ENCODE data around the gene LDLRAD4.

The LDLRAD4 gene

GRCh38 chr18:13455960-13456481 lies 237.5 kb downstream of the LDLRAD4 start:
- no peak overlapping the region for H3K4me3 ChIP-seq (ENCODE audit: low read depth in 1 of 5, low read length in 5 of 5)
- H3K36me3 ChIP-seq (ENCODE audit: control insufficient read depth in 5 of 5, insufficient read depth in 5 of 5, low read length in 5 of 5) = no peaks in the 10 kb centered on the region
- H3K9ac ChIP-seq (ENCODE audit: low read length in 5 of 5) = no peak overlapping the region
- H3K9me3 ChIP-seq (ENCODE audit: control insufficient read depth in 5 of 5, low read length in 5 of 5) = peaks cover 0 to 7% (median 0%) of the 10 kb centered on the region in 5 donors
- no peak overlapping the region for H3K27ac ChIP-seq (ENCODE audit: low read depth, low read length)
- H3K4me1 ChIP-seq (ENCODE audit: control insufficient read depth in 5 of 5, insufficient read depth in 5 of 5, low read length in 5 of 5) = peaks cover 5 to 22% (median 19%) of the 10 kb centered on the region in 5 donors
- no peaks in the 10 kb centered on the region for H3K27me3 ChIP-seq (ENCODE audit: control insufficient read depth in 5 of 5, insufficient read depth in 4 of 5, low read length in 5 of 5)

- H3K9me3 ChIP-seq (ENCODE audit: control insufficient read depth in 5 of 5, low read length in 5 of 5) = peaks cover 0 to 7% (median 0%) of the 10 kb centered on the region in 5 donors
- no peak overlapping the region for H3K27ac ChIP-seq (ENCODE audit: low read depth, low read length)
- H3K4me1 ChIP-seq (ENCODE audit: control insufficient read depth in 5 of 5, insufficient read depth in 5 of 5, low read length in 5 of 5) = peaks cover 0 to 16% (median 12%) of the 10 kb centered on the region in 5 donors
- no peak overlapping the region for H3K9ac ChIP-seq (ENCODE audit: low read length in 5 of 5)
- no peaks in the 10 kb centered on the region for H3K36me3 ChIP-seq (ENCODE audit: control insufficient read depth in 5 of 5, insufficient read depth in 5 of 5, low read length in 5 of 5)
- no peak overlapping the region for H3K4me3 ChIP-seq (ENCODE audit: low read depth in 1 of 5, low read length in 5 of 5)
- no peaks in the 10 kb centered on the region for H3K27me3 ChIP-seq (ENCODE audit: control insufficient read depth in 5 of 5, insufficient read depth in 4 of 5, low read length in 5 of 5)
These were observed 238.2 kb downstream of the LDLRAD4 start for GRCh38 chr18:13456736-13457271.

GRCh38 chr18:13457327-13457726 lies 238.8 kb downstream of the LDLRAD4 start:
- peaks cover 0 to 16% (median 7%) of the 10 kb centered on the region in 5 donors for H3K4me1 ChIP-seq (ENCODE audit: control insufficient read depth in 5 of 5, insufficient read depth in 5 of 5, low read length in 5 of 5)
- H3K9ac ChIP-seq (ENCODE audit: low read length in 5 of 5) = no peak overlapping the region
- peaks cover 0 to 7% (median 0%) of the 10 kb centered on the region in 5 donors for H3K9me3 ChIP-seq (ENCODE audit: control insufficient read depth in 5 of 5, low read length in 5 of 5)
- no peak overlapping the region for H3K27ac ChIP-seq (ENCODE audit: low read depth, low read length)
- H3K4me3 ChIP-seq (ENCODE audit: low read depth in 1 of 5, low read length in 5 of 5) = no peak overlapping the region
- H3K27me3 ChIP-seq (ENCODE audit: control insufficient read depth in 5 of 5, insufficient read depth in 4 of 5, low read length in 5 of 5) = no peaks in the 10 kb centered on the region
- no peaks in the 10 kb centered on the region for H3K36me3 ChIP-seq (ENCODE audit: control insufficient read depth in 5 of 5, insufficient read depth in 5 of 5, low read length in 5 of 5)

- H3K27ac ChIP-seq (ENCODE audit: low read depth, low read length) = no peak overlapping the region
These were observed 242.4 kb downstream of the LDLRAD4 start for GRCh38 chr18:13460946-13461345.

GRCh38 chr18:13461469-13461868 lies 242.9 kb downstream of the LDLRAD4 start:
- no peak overlapping the region for H3K4me3 ChIP-seq (ENCODE audit: low read depth in 1 of 5, low read length in 5 of 5)
- no peak overlapping the region for H3K9ac ChIP-seq (ENCODE audit: low read length in 5 of 5)
- peaks cover 0 to 7% (median 0%) of the 10 kb centered on the region in 5 donors for H3K9me3 ChIP-seq (ENCODE audit: control insufficient read depth in 5 of 5, low read length in 5 of 5)
- H3K36me3 ChIP-seq (ENCODE audit: control insufficient read depth in 5 of 5, insufficient read depth in 5 of 5, low read length in 5 of 5) = no peaks in the 10 kb centered on the region
- H3K27ac ChIP-seq (ENCODE audit: low read depth, low read length) = no peak overlapping the region
- peaks cover 2 to 43% (median 17%) of the 10 kb centered on the region in 5 donors for H3K4me1 ChIP-seq (ENCODE audit: control insufficient read depth in 5 of 5, insufficient read depth in 5 of 5, low read length in 5 of 5)
- H3K27me3 ChIP-seq (ENCODE audit: control insufficient read depth in 5 of 5, insufficient read depth in 4 of 5, low read length in 5 of 5) = no peaks in the 10 kb centered on the region

More at GRCh38 chr18:13460946-13461345, 242.4 kb downstream of the LDLRAD4 start:
- no peaks in the 10 kb centered on the region for H3K36me3 ChIP-seq (ENCODE audit: control insufficient read depth in 5 of 5, insufficient read depth in 5 of 5, low read length in 5 of 5)
- no peaks in the 10 kb centered on the region for H3K27me3 ChIP-seq (ENCODE audit: control insufficient read depth in 5 of 5, insufficient read depth in 4 of 5, low read length in 5 of 5)
- peaks cover 0 to 7% (median 0%) of the 10 kb centered on the region in 5 donors for H3K9me3 ChIP-seq (ENCODE audit: control insufficient read depth in 5 of 5, low read length in 5 of 5)
- no peak overlapping the region for H3K9ac ChIP-seq (ENCODE audit: low read length in 5 of 5)
- H3K4me1 ChIP-seq (ENCODE audit: control insufficient read depth in 5 of 5, insufficient read depth in 5 of 5, low read length in 5 of 5) = peaks cover 2 to 42% (median 21%) of the 10 kb centered on the region in 5 donors
- no peak overlapping the region for H3K4me3 ChIP-seq (ENCODE audit: low read depth in 1 of 5, low read length in 5 of 5)

GRCh38 chr18:13461936-13462335 lies 243.4 kb downstream of the LDLRAD4 start:
- Histone ChIP-seq H3K27me3 (ENCODE audit: control insufficient read depth in 5 of 5, insufficient read depth in 4 of 5, low read length in 5 of 5) (no peaks in the 10 kb centered on the region), H3K9ac (ENCODE audit: low read length in 5 of 5) (no peak overlapping the region), H3K4me3 (ENCODE audit: low read depth in 1 of 5, low read length in 5 of 5) (no peak overlapping the region), H3K4me1 (ENCODE audit: control insufficient read depth in 5 of 5, insufficient read depth in 5 of 5, low read length in 5 of 5) (peaks cover 2 to 43% (median 17%) of the 10 kb centered on the region in 5 donors), H3K27ac (ENCODE audit: low read depth, low read length) (no peak overlapping the region), H3K36me3 (ENCODE audit: control insufficient read depth in 5 of 5, insufficient read depth in 5 of 5, low read length in 5 of 5) (no peaks in the 10 kb centered on the region), H3K9me3 (ENCODE audit: control insufficient read depth in 5 of 5, low read length in 5 of 5) (peaks cover 0 to 7% (median 0%) of the 10 kb centered on the region in 5 donors)

GRCh38 chr18:13462686-13463085 lies 244.1 kb downstream of the LDLRAD4 start:
- Histone ChIP-seq H3K27ac (ENCODE audit: low read depth, low read length) (no peak overlapping the region), H3K9me3 (ENCODE audit: control insufficient read depth in 5 of 5, low read length in 5 of 5) (peaks cover 0 to 7% (median 0%) of the 10 kb centered on the region in 5 donors), H3K9ac (ENCODE audit: low read length in 5 of 5) (no peak overlapping the region), H3K27me3 (ENCODE audit: control insufficient read depth in 5 of 5, insufficient read depth in 4 of 5, low read length in 5 of 5) (no peaks in the 10 kb centered on the region), H3K4me1 (ENCODE audit: control insufficient read depth in 5 of 5, insufficient read depth in 5 of 5, low read length in 5 of 5) (peaks cover 2 to 43% (median 17%) of the 10 kb centered on the region in 5 donors), H3K36me3 (ENCODE audit: control insufficient read depth in 5 of 5, insufficient read depth in 5 of 5, low read length in 5 of 5) (no peaks in the 10 kb centered on the region), H3K4me3 (ENCODE audit: low read depth in 1 of 5, low read length in 5 of 5) (no peak overlapping the region)

GRCh38 chr18:13463526-13464210 lies 245.1 kb downstream of the LDLRAD4 start:
- Histone ChIP-seq H3K27ac (ENCODE audit: low read depth, low read length) (no peak overlapping the region), H3K36me3 (ENCODE audit: control insufficient read depth in 5 of 5, insufficient read depth in 5 of 5, low read length in 5 of 5) (no peaks in the 10 kb centered on the region), H3K27me3 (ENCODE audit: control insufficient read depth in 5 of 5, insufficient read depth in 4 of 5, low read length in 5 of 5) (no peaks in the 10 kb centered on the region), H3K4me3 (ENCODE audit: low read depth in 1 of 5, low read length in 5 of 5) (no peak overlapping the region), H3K9ac (ENCODE audit: low read length in 5 of 5) (no peak overlapping the region), H3K9me3 (ENCODE audit: control insufficient read depth in 5 of 5, low read length in 5 of 5) (peaks cover 0 to 2% (median 0%) of the 10 kb centered on the region in 5 donors), H3K4me1 (ENCODE audit: control insufficient read depth in 5 of 5, insufficient read depth in 5 of 5, low read length in 5 of 5) (peaks cover 2 to 43% (median 17%) of the 10 kb centered on the region in 5 donors)

GRCh38 chr18:13464432-13465123 lies 246.0 kb downstream of the LDLRAD4 start:
- Histone ChIP-seq H3K9ac (ENCODE audit: low read length in 5 of 5) (no peak overlapping the region), H3K9me3 (ENCODE audit: control insufficient read depth in 5 of 5, low read length in 5 of 5) (peaks cover 0 to 2% (median 0%) of the 10 kb centered on the region in 5 donors), H3K27ac (ENCODE audit: low read depth, low read length) (peak overlapping the region; percentile 57), H3K36me3 (ENCODE audit: control insufficient read depth in 5 of 5, insufficient read depth in 5 of 5, low read length in 5 of 5) (no peaks in the 10 kb centered on the region), H3K27me3 (ENCODE audit: control insufficient read depth in 5 of 5, insufficient read depth in 4 of 5, low read length in 5 of 5) (no peaks in the 10 kb centered on the region), H3K4me1 (ENCODE audit: control insufficient read depth in 5 of 5, insufficient read depth in 5 of 5, low read length in 5 of 5) (peaks cover 2 to 43% (median 17%) of the 10 kb centered on the region in 5 donors), H3K4me3 (ENCODE audit: low read depth in 1 of 5, low read length in 5 of 5) (peak overlapping the region in 3 of 5 donors; percentile 2 to 41 (median 32))

GRCh38 chr18:13465124-13465446 lies 246.5 kb downstream of the LDLRAD4 start:
- Histone ChIP-seq H3K4me3 (ENCODE audit: low read depth in 1 of 5, low read length in 5 of 5) (peak overlapping the region in 3 of 5 donors; percentile 2 to 41 (median 32)), H3K27ac (ENCODE audit: low read depth, low read length) (peak overlapping the region; percentile 57), H3K9ac (ENCODE audit: low read length in 5 of 5) (no peak overlapping the region)

More at GRCh38 chr18:13465124-13465446, 246.5 kb downstream of the LDLRAD4 start:
- peaks cover 2 to 43% (median 17%) of the 10 kb centered on the region in 5 donors for H3K4me1 ChIP-seq (ENCODE audit: control insufficient read depth in 5 of 5, insufficient read depth in 5 of 5, low read length in 5 of 5)
- H3K9me3 ChIP-seq (ENCODE audit: control insufficient read depth in 5 of 5, low read length in 5 of 5) = peaks cover 0 to 2% (median 0%) of the 10 kb centered on the region in 5 donors
- H3K27me3 ChIP-seq (ENCODE audit: control insufficient read depth in 5 of 5, insufficient read depth in 4 of 5, low read length in 5 of 5) = no peaks in the 10 kb centered on the region
- no peaks in the 10 kb centered on the region for H3K36me3 ChIP-seq (ENCODE audit: control insufficient read depth in 5 of 5, insufficient read depth in 5 of 5, low read length in 5 of 5)
